Neural progenitor cell (in vitro differentiated cells): Measurements from ENCODE around the gene RARRES1. TPM values are rescaled to one million over a fixed set of nuclear protein-coding genes. Genes with fewer than 3 reads are reported as not detected.

Experiments
- DNase-seq: peaks from one replicate; pipeline ENCODE4 v3.0.0-alpha.2; 2016; ENCODE audit warnings: low spot score
- H2AFZ ChIP-seq: fragments of 200-600 bp; sonication (generic); replicated peaks from 2 replicates; pipeline ENCODE4 v1.6.1; 2016; ENCODE audit warnings: antibody characterized with exemption
- H3F3A ChIP-seq: fragments of 200-600 bp; sonication (generic); 2 replicates; pipeline ENCODE4 v1.6.1; 2016; ENCODE audit warnings: antibody characterized with exemption, low read depth
- H3K27ac ChIP-seq: fragments of 200-600 bp; sonication (generic); 2 replicates; pipeline ENCODE4 v1.5.1; 2016; ENCODE audit warnings: mild to moderate bottlenecking
- H3K27me3 ChIP-seq: fragments of 200-600 bp; sonication (generic); 2 replicates; pipeline ENCODE4 v1.6.1; 2016; ENCODE audit warnings: mild to moderate bottlenecking, moderate library complexity
- H3K36me3 ChIP-seq: fragments of 200-600 bp; sonication (generic); 2 replicates; pipeline ENCODE4 v1.5.1; 2016
- H3K4me1 ChIP-seq: fragments of 200-600 bp; sonication (generic); 2 replicates; pipeline ENCODE4 v1.6.1; 2016; ENCODE audit warnings: mixed run types
- H3K4me2 ChIP-seq: fragments of 200-600 bp; sonication (generic); 2 replicates; pipeline ENCODE4 v1.6.1; 2016
- H3K4me3 ChIP-seq: fragments of 200-600 bp; sonication (generic); 2 replicates; pipeline ENCODE4 v1.5.1; 2016
- H3K79me2 ChIP-seq: fragments of 200-600 bp; sonication (generic); 2 replicates; pipeline ENCODE4 v1.6.1; 2016; ENCODE audit warnings: low read depth
- H3K9ac ChIP-seq: fragments of 200-600 bp; sonication (generic); 2 replicates; pipeline ENCODE4 v1.6.1; 2016
- H3K9me3 ChIP-seq: fragments of 200-600 bp; sonication (generic); 2 replicates; pipeline ENCODE4 v1.5.1; 2016; ENCODE audit warnings: low read depth
- H4K20me1 ChIP-seq: fragments of 200-600 bp; sonication (generic); 2 replicates; pipeline ENCODE4 v1.6.1; 2016; ENCODE audit warnings: low read depth
- H3K27ac Mint-ChIP-seq: 3 replicates; pipeline ENCODE4 v1.8.0; 2021; ENCODE audit warnings: mixed read lengths
- H3K27me3 Mint-ChIP-seq: 2 replicates; pipeline ENCODE4 v1.8.0; 2022; ENCODE audit warnings: low read depth, mild to moderate bottlenecking, inconsistent platforms, moderate library complexity, mixed read lengths; ENCODE audit not compliant: insufficient read depth
- H3K36me3 Mint-ChIP-seq: 3 replicates; pipeline ENCODE4 v1.8.0; 2021; ENCODE audit warnings: mixed read lengths
- H3K4me1 Mint-ChIP-seq: 3 replicates; pipeline ENCODE4 v1.8.0; 2021; ENCODE audit warnings: mixed read lengths
- H3K4me3 Mint-ChIP-seq: 3 replicates; pipeline ENCODE4 v1.8.0; 2021; ENCODE audit warnings: mild to moderate bottlenecking, moderate library complexity, mixed read lengths
- H3K9me3 Mint-ChIP-seq: 3 replicates; pipeline ENCODE4 v1.8.0; 2020; ENCODE audit warnings: mixed read lengths
- EZH2 ChIP-seq: fragments of 200-600 bp; sonication (generic); IDR thresholded peaks from 2 replicates; pipeline ENCODE4 v1.6.1; 2017; ENCODE audit warnings: antibody characterized with exemption, mild to moderate bottlenecking, moderate library complexity
- EZH2phosphoT487 ChIP-seq: fragments of 200-600 bp; sonication (generic); IDR thresholded peaks from 2 replicates; pipeline ENCODE4 v1.6.1; 2017; ENCODE audit warnings: antibody characterized with exemption
- total RNA-seq: library from RNA; depleted of rRNA; stranded (reverse); fragments of >200 nt; gene quantifications from 2 replicates; pipeline ENCODE4 v1.2.3, GENCODE V29; 2015; ENCODE audit warnings: low replicate concordance
- TF ChIP-seq, protein P1 (sequence below): fragments of 200-600 bp; sonication (generic); IDR thresholded peaks from 2 replicates; pipeline ENCODE4 v1.5.1; 2017; ENCODE audit warnings: antibody characterized with exemption, mild to moderate bottlenecking

The RARRES1 gene
- total RNA-seq, 1 donor from 2014 or later = 0.21 TPM

DNA sequence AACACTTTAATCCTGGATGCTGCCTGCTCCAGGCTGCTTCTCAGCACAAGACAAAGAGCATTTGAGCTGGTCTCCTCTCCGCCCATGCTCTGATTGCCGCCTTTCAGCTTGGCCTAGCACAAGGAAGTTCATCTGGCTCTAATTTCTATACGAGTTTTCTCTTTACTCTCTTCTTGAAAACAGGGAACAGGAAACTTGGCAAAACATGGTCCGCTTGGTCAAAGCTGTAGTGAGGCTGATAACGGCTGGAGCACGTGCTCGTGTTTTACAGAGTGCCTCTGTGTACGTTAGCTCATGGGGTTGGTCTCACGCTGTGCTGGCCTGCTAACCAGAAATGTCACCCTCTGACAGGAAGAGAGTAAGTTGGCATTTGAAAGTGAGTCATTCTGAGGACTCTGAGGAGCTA, 19.2 kb downstream of the RARRES1 start:
- Mint-ChIP-seq H3K36me3 (peaks cover 10% of the 10 kb centered on the region), H3K27me3 (no peaks in the 10 kb centered on the region), H3K4me1 (peaks cover 12% of the 10 kb centered on the region), H3K4me3 (no peak overlapping the region), H3K27ac (no peak overlapping the region), H3K9me3 (no peaks in the 10 kb centered on the region)
- Histone ChIP-seq H3K27ac (no peak overlapping the region), H2AFZ (no peak overlapping the region), H3K27me3 (no peaks in the 10 kb centered on the region), H3K4me3 (no peak overlapping the region), H3K4me2 (no peak overlapping the region), H3K36me3 (no peaks in the 10 kb centered on the region), H3K4me1 (no peaks in the 10 kb centered on the region), H3F3A (no peaks in the 10 kb centered on the region), H3K79me2 (no peaks in the 10 kb centered on the region), H4K20me1 (no peaks in the 10 kb centered on the region), H3K9me3 (no peaks in the 10 kb centered on the region), H3K9ac (no peak overlapping the region)
- peak; percentile 29 for DNase-seq
- TF ChIP-seq EZH2 (no peak), EZH2phosphoT487 (no peak)
- TF ChIP-seq, protein P1, sequence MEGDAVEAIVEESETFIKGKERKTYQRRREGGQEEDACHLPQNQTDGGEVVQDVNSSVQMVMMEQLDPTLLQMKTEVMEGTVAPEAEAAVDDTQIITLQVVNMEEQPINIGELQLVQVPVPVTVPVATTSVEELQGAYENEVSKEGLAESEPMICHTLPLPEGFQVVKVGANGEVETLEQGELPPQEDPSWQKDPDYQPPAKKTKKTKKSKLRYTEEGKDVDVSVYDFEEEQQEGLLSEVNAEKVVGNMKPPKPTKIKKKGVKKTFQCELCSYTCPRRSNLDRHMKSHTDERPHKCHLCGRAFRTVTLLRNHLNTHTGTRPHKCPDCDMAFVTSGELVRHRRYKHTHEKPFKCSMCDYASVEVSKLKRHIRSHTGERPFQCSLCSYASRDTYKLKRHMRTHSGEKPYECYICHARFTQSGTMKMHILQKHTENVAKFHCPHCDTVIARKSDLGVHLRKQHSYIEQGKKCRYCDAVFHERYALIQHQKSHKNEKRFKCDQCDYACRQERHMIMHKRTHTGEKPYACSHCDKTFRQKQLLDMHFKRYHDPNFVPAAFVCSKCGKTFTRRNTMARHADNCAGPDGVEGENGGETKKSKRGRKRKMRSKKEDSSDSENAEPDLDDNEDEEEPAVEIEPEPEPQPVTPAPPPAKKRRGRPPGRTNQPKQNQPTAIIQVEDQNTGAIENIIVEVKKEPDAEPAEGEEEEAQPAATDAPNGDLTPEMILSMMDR = no peak

GRCh38 chr3:158712443-158712842, 19.8 kb downstream of the RARRES1 start:
- TF ChIP-seq EZH2phosphoT487 (no peak), EZH2 (no peak)
- TF ChIP-seq, protein P1 = no peak
- no peaks in the 10 kb centered on the region for H3F3A ChIP-seq
- H3K4me3 Mint-ChIP-seq = no peak overlapping the region
- no peaks in the 10 kb centered on the region for H3K4me1 ChIP-seq
- peaks cover 11% of the 10 kb centered on the region for H3K36me3 Mint-ChIP-seq
- no peaks in the 10 kb centered on the region for H3K27me3 Mint-ChIP-seq
- DNase-seq = no peak
- H3K9me3 ChIP-seq = no peaks in the 10 kb centered on the region
- H4K20me1 ChIP-seq = no peaks in the 10 kb centered on the region
- H3K27ac ChIP-seq = no peak overlapping the region
- H3K9ac ChIP-seq = no peak overlapping the region
- H3K36me3 ChIP-seq = no peaks in the 10 kb centered on the region
- no peaks in the 10 kb centered on the region for H3K27me3 ChIP-seq
- no peak overlapping the region for H3K4me3 ChIP-seq
- H3K27ac Mint-ChIP-seq = no peak overlapping the region
- no peak overlapping the region for H3K4me2 ChIP-seq
- no peaks in the 10 kb centered on the region for H3K9me3 Mint-ChIP-seq
- no peaks in the 10 kb centered on the region for H3K79me2 ChIP-seq
- peaks cover 12% of the 10 kb centered on the region for H3K4me1 Mint-ChIP-seq
- H2AFZ ChIP-seq = no peak overlapping the region

DNA sequence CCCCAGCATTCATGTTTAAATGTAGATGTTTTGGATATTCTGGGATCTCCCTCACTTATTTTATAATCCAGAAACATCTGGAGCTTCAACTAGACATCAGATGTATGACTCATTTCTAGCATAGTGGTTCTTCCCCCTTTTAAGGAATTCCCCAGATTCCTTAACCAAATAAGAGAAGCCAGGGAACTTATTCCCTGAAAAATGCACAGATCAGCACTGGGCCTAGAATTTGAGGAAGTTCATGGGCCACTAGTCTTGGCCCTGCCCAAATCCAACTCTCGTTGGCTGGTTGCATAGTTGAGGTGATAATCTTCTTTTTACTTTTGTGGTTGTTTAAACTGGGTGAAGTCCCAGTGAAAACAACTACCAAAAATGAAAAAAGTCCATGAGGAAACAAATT, 20.4 kb downstream of the RARRES1 start:
- Mint-ChIP-seq H3K27me3 (no peaks in the 10 kb centered on the region), H3K27ac (no peak overlapping the region), H3K4me3 (no peak overlapping the region), H3K4me1 (peaks cover 12% of the 10 kb centered on the region), H3K36me3 (peaks cover 11% of the 10 kb centered on the region), H3K9me3 (no peaks in the 10 kb centered on the region)
- Histone ChIP-seq H4K20me1 (no peaks in the 10 kb centered on the region), H3F3A (no peaks in the 10 kb centered on the region), H3K4me3 (no peak overlapping the region), H3K79me2 (no peaks in the 10 kb centered on the region), H3K36me3 (no peaks in the 10 kb centered on the region), H3K4me2 (no peak overlapping the region), H3K4me1 (no peaks in the 10 kb centered on the region), H3K27ac (no peak overlapping the region), H3K9me3 (no peaks in the 10 kb centered on the region), H2AFZ (no peak overlapping the region), H3K27me3 (no peaks in the 10 kb centered on the region), H3K9ac (no peak overlapping the region)
- DNase-seq = no peak
- no peak for TF ChIP-seq EZH2
- no peak for TF ChIP-seq EZH2phosphoT487
- TF ChIP-seq, protein P1 = no peak
